H1 (cell line): ENCODE data around the gene VASH1. TPM values are rescaled to one million over a fixed set of nuclear protein-coding genes. Genes with fewer than 3 reads are reported as not detected.
A peak's percentile ranks its signal among the peaks of the same experiment; 100 is the strongest.

Source experiments
- CTCF ChIA-PET: fragments of 300-600 bp; sonication (Branson Sonifier 250); formaldehyde crosslinking; loops from one replicate; lab custom pipeline; 2021; ENCODE audit not compliant: partially characterized antibody; lab: Charles Lee
- POLR2A ChIA-PET: fragments of 300-600 bp; sonication (Branson Sonifier 250); formaldehyde crosslinking; loops from one replicate; lab custom pipeline; 2021; ENCODE audit warnings: inconsistent platforms; ENCODE audit not compliant: partially characterized antibody; lab: Charles Lee
- DNase-seq, 2 experiments: peaks; one replicate each; pipeline versions ENCODE4 v3.0.0 to v3.0.0-alpha.2; 2010 to 2022; ENCODE audit warnings: low spot score in 2 of 2, low read depth in 1 of 2, mixed read lengths in 1 of 2
- FAIRE-seq: peaks from 2 replicates; lab custom pipeline; 2011; peaks lifted over from hg19 to GRCh38; lab: Jason Lieb, UNC
- H2AFZ ChIP-seq: 2 replicates; pipeline ENCODE4 v1.8.1; 2012; ENCODE audit warnings: low read length, inconsistent platforms
- H2AK5ac ChIP-seq: 2 replicates; pipeline ENCODE4 v1.6.1; 2013; ENCODE audit warnings: low read depth, low read length
- H2BK120ac ChIP-seq: replicated peaks from 2 replicates; pipeline ENCODE3; 2013; ENCODE audit warnings: low read depth, low read length, inconsistent platforms
- H2BK12ac ChIP-seq: 2 replicates; pipeline ENCODE4 v1.6.1; 2013; ENCODE audit warnings: low read depth, low read length
- H2BK15ac ChIP-seq: 2 replicates; pipeline ENCODE4 v1.6.1; 2013; ENCODE audit warnings: low read length
- H2BK20ac ChIP-seq: 2 replicates; pipeline ENCODE4 v1.6.1; 2013; ENCODE audit warnings: low read length
- H2BK5ac ChIP-seq: 2 replicates; pipeline ENCODE4 v1.6.1; 2013; ENCODE audit warnings: low read depth, low read length
- H3K14ac ChIP-seq: 2 replicates; pipeline ENCODE4 v1.6.1; 2013; ENCODE audit warnings: inconsistent platforms; ENCODE audit not compliant: insufficient read length
- H3K18ac ChIP-seq: 2 replicates; pipeline ENCODE4 v1.6.1; 2013; ENCODE audit warnings: low read length; ENCODE audit errors: extremely low read depth
- H3K23ac ChIP-seq: 2 replicates; pipeline ENCODE4 v1.6.1; 2013; ENCODE audit warnings: inconsistent platforms; ENCODE audit not compliant: insufficient read length
- H3K23me2 ChIP-seq: 2 replicates; pipeline ENCODE4 v1.6.1; 2013; ENCODE audit warnings: low read depth, low read length
- H3K27ac ChIP-seq: 2 replicates; pipeline ENCODE4 v1.6.1; 2011; ENCODE audit warnings: low read depth, low read length, inconsistent platforms
- H3K27me3 ChIP-seq, 4 experiments: replicated peaks in 1 of 4; 1 replicate in 1 of 4; 2 replicates in 3 of 4; pipeline versions ENCODE4 v1.6.1 to v1.8.1; 2011 to 2013; ENCODE audit warnings: low read length in 3 of 4, mild to moderate bottlenecking in 3 of 4, inconsistent platforms in 2 of 4, mixed read lengths in 2 of 4, moderate library complexity in 1 of 4; ENCODE audit not compliant: control insufficient read depth in 3 of 4, insufficient read depth in 3 of 4; ENCODE audit errors: extremely low read depth in 1 of 4
- H3K36me3 ChIP-seq, 4 experiments: 2 replicates each; pipeline versions ENCODE4 v1.6.1 to v1.8.1; 2011 to 2013; ENCODE audit warnings: mild to moderate bottlenecking in 4 of 4, low read length in 3 of 4, moderate library complexity in 2 of 4, control low read depth in 1 of 4, inconsistent platforms in 1 of 4; ENCODE audit not compliant: insufficient read depth in 4 of 4, control insufficient read depth in 2 of 4
- H3K4ac ChIP-seq: replicated peaks from 2 replicates; pipeline ENCODE3; 2013; ENCODE audit warnings: low read length, low read depth, mixed read lengths, inconsistent platforms; ENCODE audit not compliant: insufficient read length
- H3K4me1 ChIP-seq, 4 experiments: replicated peaks in 1 of 4; 1 replicate in 1 of 4; 2 replicates in 3 of 4; pipeline versions ENCODE4 v1.6.1 to v1.8.1; 2011 to 2013; ENCODE audit warnings: low read length in 3 of 4, inconsistent platforms in 2 of 4, mixed read lengths in 1 of 4; ENCODE audit not compliant: insufficient read depth in 4 of 4, control insufficient read depth in 3 of 4
- H3K4me2 ChIP-seq, 2 experiments: 2 replicates each; pipeline versions ENCODE4 v1.6.1 to v1.8.1; 2011 to 2013; ENCODE audit warnings: low read depth in 2 of 2, low read length in 2 of 2, control low read depth in 1 of 2, inconsistent platforms in 1 of 2, mild to moderate bottlenecking in 1 of 2; ENCODE audit not compliant: insufficient read depth in 1 of 2
- H3K4me3 ChIP-seq, 4 experiments: fragments of 200-600, 300-600 bp in 1 of 4; sonication (generic), shearing (Covaris generic), sonication (Bioruptor Twin) in 1 of 4; 2 replicates each; pipeline versions ENCODE4 v1.5.1 to v1.8.1; 2011 to 2016; ENCODE audit warnings: low read length in 4 of 4, low read depth in 3 of 4, control low read depth in 2 of 4, inconsistent platforms in 2 of 4, mild to moderate bottlenecking in 2 of 4, mixed read lengths in 1 of 4, moderate library complexity in 1 of 4; ENCODE audit not compliant: insufficient read depth in 2 of 4; ENCODE audit errors: extremely low read depth in 1 of 4
- H3K56ac ChIP-seq: replicated peaks from 2 replicates; pipeline ENCODE3; 2013; ENCODE audit warnings: low read depth, mild to moderate bottlenecking, mixed read lengths, low read length, inconsistent platforms; ENCODE audit not compliant: insufficient read length
- H3K79me1 ChIP-seq: 2 replicates; pipeline ENCODE4 v1.6.1; 2013; ENCODE audit warnings: low read depth, low read length, control low read depth
- H3K79me2 ChIP-seq, 2 experiments: 2 replicates each; pipeline versions ENCODE4 v1.6.1 to v1.8.1; 2012 to 2013; ENCODE audit warnings: low read length in 2 of 2, mild to moderate bottlenecking in 2 of 2, inconsistent platforms in 1 of 2; ENCODE audit not compliant: insufficient read depth in 2 of 2, control insufficient read depth in 1 of 2
- H3K9ac ChIP-seq, 4 experiments: replicated peaks in 1 of 4; 1 replicate in 1 of 4; 2 replicates in 3 of 4; pipeline versions ENCODE4 v1.6.1 to v1.8.1; 2011 to 2013; ENCODE audit warnings: low read depth in 3 of 4, low read length in 3 of 4, control low read depth in 2 of 4, mild to moderate bottlenecking in 2 of 4, moderate library complexity in 2 of 4, inconsistent platforms in 1 of 4; ENCODE audit errors: extremely low read depth in 1 of 4
- H3K9me3 ChIP-seq, 2 experiments: 2 replicates each; pipeline versions ENCODE4 v1.6.1 to v1.8.1; 2012 to 2013; ENCODE audit warnings: mild to moderate bottlenecking in 2 of 2, moderate library complexity in 2 of 2, control low read depth in 1 of 2, inconsistent platforms in 1 of 2, low read depth in 1 of 2, low read length in 1 of 2, mixed read lengths in 1 of 2; ENCODE audit not compliant: insufficient read depth in 2 of 2
- H4K20me1 ChIP-seq, 2 experiments: replicated peaks in 1 of 2; 2 replicates each; pipeline versions ENCODE3 to v1.8.1; 2011 to 2013; ENCODE audit warnings: inconsistent platforms in 2 of 2, low read length in 2 of 2, mild to moderate bottlenecking in 1 of 2; ENCODE audit not compliant: insufficient read depth in 2 of 2, control insufficient read depth in 1 of 2
- H4K5ac ChIP-seq: 2 replicates; pipeline ENCODE4 v1.6.1; 2013; ENCODE audit warnings: low read length, low read depth, mixed read lengths, inconsistent platforms; ENCODE audit not compliant: insufficient read length
- H4K8ac ChIP-seq: 2 replicates; pipeline ENCODE4 v1.8.0; 2013; ENCODE audit warnings: mild to moderate bottlenecking, moderate library complexity, low read length, inconsistent platforms; ENCODE audit not compliant: insufficient read depth; ENCODE audit errors: extremely low read depth
- H4K91ac ChIP-seq: replicated peaks from 2 replicates; pipeline ENCODE3; 2013; ENCODE audit warnings: low read length, mixed read lengths, inconsistent platforms; ENCODE audit not compliant: insufficient read length
- CEBPB ChIP-seq: IDR thresholded peaks from 2 replicates; pipeline ENCODE4 v1.6.1; 2012; ENCODE audit warnings: low read depth, low read length
- RBBP5 ChIP-seq: IDR thresholded peaks from 2 replicates; pipeline ENCODE4 v1.7.1; 2012; ENCODE audit warnings: low read depth, mild to moderate bottlenecking, inconsistent platforms, low read length, moderate library complexity, borderline replicate concordance
- SP1 ChIP-seq: IDR thresholded peaks from 2 replicates; pipeline ENCODE4 v1.6.1; 2011; ENCODE audit warnings: low read depth, low read length
- TAF1 ChIP-seq: IDR thresholded peaks from 2 replicates; pipeline ENCODE4 v1.6.1; 2011; ENCODE audit warnings: mild to moderate bottlenecking, low read depth, low read length
- WGBS, 2 experiments: shearing (Covaris generic) in 1 of 2; methylation state at CpG; one replicate each; pipeline versions ENCODE4 v1.1.6 to v1.1.7; 2013 to 2015; ENCODE audit warnings: low lambda C conversion rate in 2 of 2, mixed read lengths in 2 of 2, inconsistent platforms in 1 of 2, low coverage in 1 of 2, missing lambda C conversion rate in 1 of 2; ENCODE audit not compliant: insufficient replicate concordance in 2 of 2, insufficient coverage in 1 of 2, insufficient read length in 1 of 2; ENCODE audit errors: extremely low coverage in 1 of 2, missing lambda C conversion rate in 1 of 2; 5-methylcytosine and 5-hydroxymethylcytosine counted together
- polyA plus RNA-seq, 7 experiments: library from polyadenylated mRNA; depleted of rRNA in 3 of 7; stranded (reverse) in 5 of 7; unstranded in 2 of 7; fragments of >200 nt in 5 of 7; fragments of 200-250 nt in 2 of 7; gene quantifications; 1 replicate in 5 of 7; 2 replicates in 1 of 7; 4 replicates in 1 of 7; pipeline versions ENCODE4 v1.2.1 to v1.2.3, GENCODE V29; 2011 to 2013; ENCODE audit warnings: missing spikeins in 2 of 7, mixed read lengths in 2 of 7
- total RNA-seq: library from RNA; stranded (reverse); fragmentation: NEBNext Ultra II Directional; extraction: Animal tissue kit (Norgen Biotek cat#: 25700); gene quantifications from 2 replicates; pipeline ENCODE4 v1.2.1, GENCODE V29; 2021

Gene VASH1
- total and polyA plus RNA-seq, 2 of the 8 experiments (the other 6 are each of a cell fraction or from before 2014, with no cell fraction given), result 3.1 to 6.4 TPM

- H4K91ac ChIP-seq, result no peak overlapping the region
- H3K27ac ChIP-seq, result no peak overlapping the region
- no peak overlapping the region for H3K18ac ChIP-seq
- H3K4me3 ChIP-seq, result no peak overlapping the region
- H3K23me2 ChIP-seq, result no peaks in the 10 kb centered on the region
- H2AK5ac ChIP-seq, result no peak overlapping the region
- no peaks in the 10 kb centered on the region for H4K20me1 ChIP-seq
- 96% methylated on average over 5 of the region's 5 CpGs; no CpG with 5 or more reads in 1 of the 2 experiments for whole genome bisulfite sequencing, 2 experiments
- no peak overlapping the region for H3K9ac ChIP-seq
- no peak overlapping the region for H2BK15ac ChIP-seq
- no peak overlapping the region for H4K5ac ChIP-seq
- ChIA-PET CTCF (interaction anchor here (0.6 to 9.1 kb wide), 3 partner anchors 69 to 1289 kb away, joined by 3 to 234 read pairs (median 46); no protein-coding TSS in a partner anchor), POLR2A (no interaction called here)
- H3K27me3 ChIP-seq, result no peaks in the 10 kb centered on the region
- no peak overlapping the region for H2BK120ac ChIP-seq
- peak in 1 of 2 experiments; percentile 4 for DNase-seq
- H2BK20ac ChIP-seq, result no peak overlapping the region
- no peaks in the 10 kb centered on the region for H3K36me3 ChIP-seq
- no peak overlapping the region for H3K4ac ChIP-seq
- H3K79me2 ChIP-seq, result no peaks in the 10 kb centered on the region
- H3K79me1 ChIP-seq, result no peaks in the 10 kb centered on the region
- TF ChIP-seq TAF1, result no peak
- no peak for TF ChIP-seq RBBP5
- TF ChIP-seq CEBPB, result no peak
- no peak for TF ChIP-seq SP1
- H3K14ac ChIP-seq, result no peak overlapping the region
- no peak overlapping the region for H3K23ac ChIP-seq
- H2BK5ac ChIP-seq, result no peak overlapping the region
- no peak overlapping the region for H3K56ac ChIP-seq
- no peaks in the 10 kb centered on the region for H3K9me3 ChIP-seq
- H2AFZ ChIP-seq, result no peak overlapping the region
- H3K4me1 ChIP-seq, result no peaks in the 10 kb centered on the region
- H4K8ac ChIP-seq, result no peak overlapping the region
- no peak for FAIRE-seq
- no peak overlapping the region for H2BK12ac ChIP-seq
- no peak overlapping the region for H3K4me2 ChIP-seq
These were observed 46.8 kb upstream of the VASH1 start for GRCh38 chr14:76714470-76714869.
